Inflammatory macrophage treated with lipopolysaccharide for 4 hours (primary cell): ENCODE measurements around the gene AFF1.
"Not testable (repeated sequence)": the region's sequence is repeated elsewhere in the genome, so short reads cannot be mapped to it uniquely, and the experiment has no call there.

ENCODE experiments used
- DNase-seq: peaks from one replicate; pipeline ENCODE4 v3.0.0-alpha.2; 2020

The AFF1 gene

GRCh38 chr4:87058356-87059073 is 123.7 kb downstream of the AFF1 start:
- peak; percentile 42 for DNase-seq

DNA sequence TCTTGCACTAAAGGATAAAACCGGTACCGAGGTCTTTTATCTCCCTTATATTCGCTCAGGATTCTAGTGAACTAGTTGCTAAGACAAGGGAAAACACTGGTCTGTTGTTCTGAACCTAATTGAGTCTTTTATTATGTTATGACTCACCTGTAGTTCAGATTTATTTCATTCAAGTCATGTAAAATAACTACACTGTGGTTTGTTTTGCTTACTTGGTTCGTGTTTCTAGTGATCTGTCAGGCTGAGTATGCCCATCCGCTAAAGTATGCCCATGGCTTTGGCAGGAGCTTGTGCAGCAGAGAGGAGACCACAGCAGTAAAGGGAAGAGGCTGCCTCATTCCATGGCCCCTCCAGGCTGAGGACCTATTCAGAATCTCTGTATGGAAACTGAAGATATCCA is 126.1 kb downstream of the AFF1 start:
- no peak for DNase-seq

DNA sequence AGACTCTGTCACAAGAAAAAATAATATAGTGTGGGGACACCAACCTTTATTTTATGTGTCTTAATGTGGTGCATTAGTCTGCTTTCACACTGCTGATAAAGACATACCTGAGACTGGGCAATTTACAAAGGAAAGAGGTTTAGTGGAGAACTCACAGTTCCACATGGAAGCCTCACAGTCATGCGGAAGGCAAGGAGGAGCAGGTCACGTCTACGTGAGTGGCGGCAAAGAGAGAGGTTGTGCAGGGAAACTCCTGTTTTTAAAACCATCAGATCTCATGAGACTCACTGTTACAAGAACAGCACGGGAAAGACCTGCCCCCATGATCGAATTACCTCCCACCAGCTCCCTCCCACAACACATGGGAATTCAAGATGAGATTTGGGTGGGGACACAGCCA is 130.2 kb downstream of the AFF1 start:
- no peak for DNase-seq

- no peak for DNase-seq
These were observed 131.8 kb downstream of the AFF1 start for GRCh38 chr4:87066403-87067123.

DNA sequence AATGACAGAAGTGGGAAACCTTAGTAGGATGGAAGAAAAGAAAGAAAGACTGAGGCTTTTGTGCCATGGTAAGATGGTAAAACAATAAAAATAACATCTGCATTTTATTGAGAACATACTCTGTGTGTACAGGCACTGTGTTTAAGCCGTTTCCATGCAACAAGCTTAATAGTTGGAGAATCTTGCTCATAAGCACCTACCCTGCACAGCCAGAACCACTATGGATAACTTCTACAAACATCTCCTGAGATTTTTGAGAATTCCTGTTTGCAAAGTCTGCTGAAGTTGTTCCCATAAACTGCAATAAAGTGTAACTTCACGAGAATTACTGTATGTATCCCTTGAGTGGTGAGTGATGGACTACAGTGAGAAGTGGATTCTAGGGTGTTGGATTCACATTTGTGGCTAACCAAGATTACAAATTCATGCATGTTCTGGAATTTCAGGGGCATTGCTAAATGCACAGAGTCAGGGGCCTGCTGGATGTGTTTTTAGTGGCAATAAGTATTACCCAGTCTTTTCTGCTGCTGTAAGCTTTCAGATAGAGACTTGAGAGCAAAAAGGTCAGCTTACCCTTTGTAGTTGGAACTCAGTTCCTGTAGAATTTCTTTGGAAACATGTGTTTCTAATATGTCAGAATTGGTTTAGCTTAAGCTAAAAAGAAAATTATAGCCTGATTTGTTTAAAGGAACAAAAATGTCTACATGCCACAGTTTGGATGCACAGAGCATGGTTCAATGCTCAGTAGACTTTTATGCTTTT is 132.5 kb downstream of the AFF1 start:
- DNase-seq = no peak

DNA sequence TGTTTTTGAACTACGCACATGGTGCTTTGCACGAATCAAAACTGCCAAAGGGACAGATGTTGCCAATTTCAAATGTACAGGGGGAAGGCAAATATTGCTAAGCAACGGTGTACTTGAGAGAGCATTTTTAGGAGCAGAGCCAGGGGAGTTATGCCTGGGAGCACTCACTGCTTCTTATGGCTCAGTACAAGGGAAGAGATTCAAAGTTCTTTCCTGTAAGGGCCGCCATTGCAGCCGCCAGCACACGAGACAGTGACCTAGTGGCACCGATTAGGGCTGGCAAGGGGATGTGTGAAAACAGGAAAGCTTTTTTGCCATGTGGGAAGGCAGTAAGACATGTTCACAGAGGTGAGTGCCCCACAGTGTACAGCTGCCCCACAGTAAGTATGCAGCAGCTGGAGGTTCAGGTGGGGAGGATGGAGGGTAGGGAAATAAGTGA is 133.8 kb downstream of the AFF1 start:
- DNase-seq = no peak

- DNase-seq = no peak
These were observed 134.4 kb downstream of the AFF1 start for GRCh38 chr4:87069037-87069742.

DNA sequence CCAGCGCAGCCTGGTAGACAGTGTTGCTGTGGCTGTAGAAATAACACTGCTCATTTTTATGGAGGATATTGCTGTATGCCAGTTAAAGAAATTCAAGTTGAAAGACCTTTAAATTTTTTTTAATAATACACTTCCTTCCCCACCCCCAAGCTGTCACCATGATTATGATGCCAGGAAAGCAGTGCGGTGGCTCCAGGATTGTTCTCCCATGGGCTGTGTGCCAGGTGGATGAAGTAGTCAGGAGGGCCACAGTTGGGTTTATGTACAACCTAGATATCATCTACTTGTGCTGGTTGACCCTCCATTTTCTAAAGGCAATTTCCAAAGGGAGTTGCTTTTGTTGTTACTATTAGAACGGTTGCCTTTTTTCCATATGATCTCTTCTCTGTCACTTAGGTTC is 136.6 kb downstream of the AFF1 start:
- no peak for DNase-seq

GRCh38 chr4:87072545-87072944 is 137.7 kb downstream of the AFF1 start:
- DNase-seq = not testable (repeated sequence)

DNA sequence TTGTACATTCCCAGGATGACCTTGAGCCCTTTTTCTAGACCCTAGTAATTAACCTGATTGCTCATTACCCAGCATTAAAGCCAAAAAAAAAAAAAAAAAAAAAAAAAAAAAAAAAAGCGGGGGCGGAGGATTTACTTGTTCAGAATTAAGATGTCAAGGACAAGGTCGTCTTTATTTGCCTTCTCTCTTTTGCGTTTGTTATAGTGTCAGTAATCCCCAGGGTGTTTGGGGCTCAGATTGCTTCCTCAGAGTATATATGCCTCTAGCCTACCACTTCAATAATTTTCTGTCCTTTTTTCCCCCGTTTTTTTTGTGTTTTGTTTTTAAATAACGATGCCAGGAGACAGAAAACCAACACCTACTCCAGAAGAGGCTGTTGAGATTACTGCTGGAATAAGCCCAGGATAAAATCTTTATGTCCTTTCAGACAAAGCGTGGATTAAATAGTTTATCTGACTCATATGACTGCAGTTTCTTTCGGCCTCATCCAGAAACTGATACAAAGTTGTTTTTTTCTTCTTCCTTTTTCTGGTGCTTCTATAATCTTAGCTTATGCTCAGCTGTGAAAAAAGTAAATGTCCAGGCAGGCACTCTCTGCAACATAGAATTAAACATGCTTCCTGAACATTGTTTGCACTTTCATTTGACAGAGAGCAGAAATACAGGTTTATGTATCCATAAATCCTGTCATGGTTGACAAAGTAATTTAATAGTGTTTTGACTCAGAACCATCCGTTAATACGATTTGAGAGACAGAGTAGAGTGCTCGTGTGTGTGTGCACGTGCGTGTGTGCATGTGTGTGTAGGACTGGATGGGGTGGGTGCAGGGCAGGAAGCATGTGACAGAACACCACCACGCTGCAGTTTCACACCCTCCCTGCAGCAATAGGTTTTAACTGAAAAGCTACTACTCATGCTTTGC is 138.6 kb downstream of the AFF1 start:
- peak; percentile 69 for DNase-seq

DNA sequence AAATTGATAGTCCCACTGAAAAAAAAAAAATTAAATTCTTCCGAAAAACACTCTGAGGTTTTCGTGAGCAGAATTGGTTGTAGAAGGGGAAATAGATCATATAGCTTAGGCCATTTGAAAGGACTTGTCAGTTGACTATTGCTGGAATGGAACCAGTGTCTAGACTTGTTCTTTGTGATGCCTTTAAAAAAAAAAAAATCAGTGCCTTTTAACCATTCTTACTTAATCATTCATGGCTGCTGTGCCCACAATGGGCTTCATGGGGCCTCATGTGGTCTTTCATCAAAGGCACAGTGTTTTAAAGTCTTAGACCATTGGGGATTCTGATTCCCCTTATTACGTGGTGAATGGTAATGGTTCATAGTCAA is 139.3 kb downstream of the AFF1 start:
- DNase-seq = no peak

- DNase-seq = no peak
These were observed 141.1 kb downstream of the AFF1 start for GRCh38 chr4:87075876-87076275.

DNA sequence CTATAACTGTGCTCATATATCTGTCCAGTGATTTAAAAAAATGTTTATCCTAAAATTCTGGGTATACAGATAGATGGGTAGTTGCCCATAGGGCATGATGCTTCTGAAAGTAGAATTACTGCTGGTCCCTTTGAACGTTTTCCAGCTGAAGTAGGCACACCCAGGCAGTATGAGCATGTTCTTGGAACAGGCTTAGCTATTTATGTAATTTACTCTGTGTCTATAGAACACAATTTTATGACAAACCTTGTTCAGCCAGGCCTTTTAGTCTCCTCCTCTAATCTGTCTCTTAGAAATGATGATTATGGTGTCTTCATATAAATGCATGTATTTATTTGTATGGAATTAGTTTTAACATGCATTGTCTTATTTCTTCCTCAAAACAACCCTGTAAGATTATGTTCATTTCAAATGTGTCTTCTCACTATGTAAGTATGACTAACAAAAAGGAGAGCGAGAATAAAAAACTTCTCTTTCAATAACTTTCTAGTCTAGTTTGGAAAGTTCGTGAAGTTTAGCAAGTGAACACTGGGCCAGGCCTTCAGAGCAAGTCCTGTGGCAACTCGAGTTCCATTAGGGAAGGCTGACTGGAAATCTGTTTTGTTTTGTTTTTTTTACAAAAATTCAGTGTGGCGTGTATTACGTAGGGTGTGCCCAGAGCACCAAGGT is 142.0 kb downstream of the AFF1 start:
- DNase-seq = no peak

DNA sequence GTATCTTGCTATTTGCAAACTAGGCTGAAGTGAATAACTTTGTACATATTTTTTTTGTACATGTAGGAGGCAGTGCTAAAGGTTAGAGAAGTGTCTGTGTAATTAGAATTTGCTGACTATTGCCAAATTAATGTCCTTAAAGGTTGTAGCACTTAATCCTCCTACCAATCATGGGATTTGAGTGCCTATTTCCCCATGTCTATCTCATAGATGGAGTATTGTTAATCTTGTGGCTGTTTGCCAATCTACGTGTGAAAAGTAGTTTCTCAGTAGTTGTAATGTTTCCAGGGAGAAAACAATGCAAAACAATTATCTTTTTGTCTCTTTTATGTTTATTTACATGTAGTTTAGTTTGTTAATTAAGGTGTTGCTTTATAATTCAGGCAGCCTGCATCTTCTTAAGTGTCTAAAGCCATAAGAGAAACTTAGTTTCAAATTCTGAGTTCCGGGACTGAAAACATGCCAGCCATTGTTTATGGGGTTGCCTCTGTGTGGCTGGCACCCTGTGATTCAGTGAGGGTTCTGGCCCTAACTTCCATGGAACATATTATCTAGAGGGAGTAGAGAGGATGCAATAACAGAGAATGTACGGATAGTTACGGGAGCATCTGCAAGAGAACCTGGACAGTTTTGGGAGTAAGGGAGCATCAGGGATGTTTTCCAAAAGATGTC is 143.2 kb downstream of the AFF1 start:
- peak; percentile 10 for DNase-seq

DNA sequence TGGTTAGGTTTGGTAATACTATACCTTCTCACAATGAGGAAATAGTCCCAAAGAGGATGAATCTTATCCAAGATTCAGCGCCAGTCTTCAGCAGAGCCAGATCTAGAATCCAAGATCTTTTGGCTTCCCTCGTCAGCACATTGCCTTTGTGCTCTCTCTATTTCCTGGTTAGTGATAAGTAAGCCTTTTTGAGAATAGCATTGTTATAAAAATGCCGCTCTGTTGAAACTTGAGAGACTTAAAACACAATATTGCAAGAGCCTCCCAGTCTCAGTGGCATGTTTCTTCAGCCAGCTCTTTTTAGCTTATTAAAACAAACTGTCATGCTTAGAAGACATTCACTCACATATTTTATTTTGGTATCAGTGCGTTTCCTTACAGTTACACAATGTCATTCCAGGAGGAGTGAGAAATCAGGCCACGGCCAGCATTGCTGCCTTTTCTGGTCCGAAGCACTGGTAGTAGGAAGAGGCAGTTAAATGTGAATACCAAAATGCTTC is 144.2 kb downstream of the AFF1 start:
- DNase-seq = no peak

- DNase-seq = no peak
These were observed 145.2 kb downstream of the AFF1 start for GRCh38 chr4:87079967-87080366.

DNA sequence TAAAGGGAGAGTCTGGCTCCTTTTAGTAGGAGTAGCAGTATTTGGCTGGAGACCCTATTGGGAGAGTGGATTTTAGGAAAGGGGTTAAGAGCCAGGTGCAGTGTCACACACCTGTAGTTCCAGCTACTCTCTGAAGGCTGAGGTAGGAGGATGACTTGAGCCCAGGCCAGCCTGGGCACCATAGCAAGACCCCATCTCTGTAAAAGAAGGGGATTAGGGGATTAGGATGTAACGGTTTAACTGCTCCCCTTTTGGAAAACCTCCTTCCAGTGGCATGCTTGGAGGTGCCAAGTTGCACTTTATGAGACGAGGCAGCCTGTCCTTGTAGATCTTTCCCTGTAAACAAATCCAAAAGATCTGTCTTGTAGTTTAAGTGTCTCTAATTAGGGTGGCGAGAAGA is 145.7 kb downstream of the AFF1 start:
- no peak for DNase-seq

- DNase-seq = no peak
These were observed 147.0 kb downstream of the AFF1 start for GRCh38 chr4:87081826-87082225.

DNA sequence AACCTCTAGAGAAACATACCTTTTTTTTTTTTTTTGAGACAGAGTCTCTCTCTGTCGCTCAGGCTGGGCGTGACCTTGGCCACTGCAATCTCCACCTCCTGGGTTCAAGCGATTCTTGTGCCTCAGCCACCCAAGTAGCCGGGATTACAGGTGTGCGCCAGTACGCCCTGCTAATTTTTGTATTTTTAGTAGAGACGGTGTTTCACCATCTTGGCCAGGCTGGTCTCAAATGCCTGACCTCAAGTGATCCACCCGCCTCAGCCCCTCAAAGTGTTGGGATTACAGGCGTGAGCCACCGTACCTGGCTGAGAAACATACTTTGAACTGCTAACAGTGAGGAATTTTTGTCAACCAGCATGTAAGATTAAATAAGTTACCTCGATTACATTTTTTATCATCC is 150.9 kb downstream of the AFF1 start:
- DNase-seq = not testable (repeated sequence)

GRCh38 chr4:87086143-87086805 is 151.5 kb downstream of the AFF1 start:
- DNase-seq = no peak
